Transverse colon (tissue), 4 donors: ENCODE data around the gene PCDHB9. TPM values are rescaled to one million over a fixed set of nuclear protein-coding genes. Genes with fewer than 3 reads are reported as not detected.
"Not testable (repeated sequence)": the region's sequence is repeated elsewhere in the genome, so short reads cannot be mapped to it uniquely, and the experiment has no call there.

Source experiments
- DNase-seq: peaks from one replicate; pipeline ENCODE4 v3.0.0-alpha.2; 2019
- H3K27ac ChIP-seq, 4 donors: fragments of 200-600 bp; sonication (generic); 2 replicates each; pipeline ENCODE4 v1.5.1; 2016 to 2018; ENCODE audit warnings: inconsistent platforms in 4 of 4
- H3K27me3 ChIP-seq: fragments of 200-600 bp; sonication (generic); 2 replicates; pipeline ENCODE4 v1.5.1; 2017; ENCODE audit warnings: inconsistent platforms
- H3K36me3 ChIP-seq, 4 donors: fragments of 200-600 bp; sonication (generic); 2 replicates each; pipeline ENCODE4 v1.5.1; 2017 to 2019; ENCODE audit warnings: inconsistent platforms in 4 of 4
- H3K4me1 ChIP-seq, 4 donors: fragments of 200-600 bp; sonication (generic); 2 replicates each; pipeline ENCODE4 v1.5.1; 2017 to 2020; ENCODE audit warnings: inconsistent platforms in 4 of 4
- H3K4me3 ChIP-seq, 4 donors: fragments of 200-600 bp; sonication (generic); 1 replicate in 1 of 4; 2 replicates in 3 of 4; pipeline versions ENCODE4 v1.5.1 to v1.6.1; 2017 to 2019; ENCODE audit warnings: inconsistent platforms in 4 of 4
- H3K9me3 ChIP-seq, 2 donors: fragments of 200-600 bp; sonication (generic); 2 replicates each; pipeline ENCODE4 v1.5.1; 2017 to 2019; ENCODE audit warnings: inconsistent platforms in 2 of 2
- CTCF ChIP-seq, 5 experiments: fragments of 200-600 bp in 3 of 5; fragments of 450-650 bp in 2 of 5; sonication (generic) in 3 of 5; IDR thresholded peaks; 1 replicate in 2 of 5; 2 replicates in 3 of 5; pipeline ENCODE4 v1.5.1; 2016 to 2017; ENCODE audit warnings: antibody characterized with exemption in 5 of 5, inconsistent platforms in 3 of 5, mild to moderate bottlenecking in 2 of 5, moderate library complexity in 1 of 5
- EP300 ChIP-seq: sonication (generic); formaldehyde crosslinking; IDR thresholded peaks from one replicate; pipeline ENCODE4 v1.6.1; 2017; ENCODE audit warnings: antibody characterized with exemption, low read depth
- POLR2AphosphoS5 ChIP-seq, 3 donors: sonication (generic); formaldehyde crosslinking; IDR thresholded peaks; one replicate each; pipeline ENCODE4 v1.6.1; 2016; ENCODE audit warnings: antibody characterized with exemption in 3 of 3
- WGBS, 2 donors: methylation state at CpG; one replicate each; pipeline ENCODE4 v1.1.5; 2018; ENCODE audit warnings: low coverage in 1 of 2; 5-methylcytosine and 5-hydroxymethylcytosine counted together
- in situ Hi-C, 4 donors: fragments of 200-750 bp; cut with MboI; loops; one replicate each; pipeline versions ENCODE4 v1.15.0 to v1.15.1; 2017; ENCODE audit warnings: low sequenced_read_pairs in 3 of 4, low pct_ligation_motif_present in 1 of 4, low pct_unique_long_range_greater_than_20kb in 1 of 4
- intact Hi-C: fragments of 100-400 bp; cut with DNase I; formaldehyde crosslinking; loops from one replicate; pipeline ENCODE4 v1.15.1; 2023; ENCODE audit warnings: low total_unique reads
- total RNA-seq, 4 donors: library from RNA; depleted of rRNA; stranded (reverse); fragments of >200 nt; gene quantifications; one replicate each; pipeline ENCODE4 v1.1.0, GENCODE V29; 2016

PCDHB9 gene
- total RNA-seq, 4 donors from 2014 or later = 0.40 to 1.6 (median 0.64) TPM; not detected in 1

GRCh38 chr5:141180313-141180712 lies 6.6 kb upstream of the PCDHB9 start:
- in situ Hi-C loops = no loop called here
- Histone ChIP-seq H3K4me3 (no peak overlapping the region), H3K9me3 (peaks cover 25 to 38% of the 10 kb centered on the region in 2 donors), H3K4me1 (no peaks in the 10 kb centered on the region), H3K27me3 (peaks cover 18% of the 10 kb centered on the region), H3K36me3 (no peaks in the 10 kb centered on the region), H3K27ac (no peak overlapping the region)
- TF ChIP-seq POLR2AphosphoS5 (IDR thresholded peaks at IDR 0.05) = no peak
- intact Hi-C loops = no loop called here
- 67% methylated on average over 1 of the region's 1 CpG; no CpG with 5 or more reads in 1 of the 2 donors for WGBS, 2 donors
- DNase-seq = no peak

DNA sequence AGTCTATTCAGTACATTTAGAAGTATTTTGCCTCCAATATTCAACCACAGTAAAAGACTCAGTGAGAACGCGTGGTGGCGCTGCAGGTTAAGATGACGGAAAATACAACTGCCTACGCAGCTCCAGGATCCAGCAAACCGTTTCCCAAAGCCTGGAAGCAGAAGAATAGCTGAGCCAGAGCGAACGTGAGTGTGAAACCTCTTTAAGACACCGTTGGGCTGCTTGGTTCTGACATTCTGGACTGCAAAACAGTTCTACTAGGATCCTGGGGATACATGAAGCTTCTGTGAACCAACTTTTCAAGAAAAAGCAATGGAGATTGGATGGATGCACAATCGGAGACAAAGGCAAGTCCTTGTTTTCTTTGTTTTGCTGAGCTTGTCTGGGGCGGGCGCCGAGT lies 4.7 kb upstream of the PCDHB9 start, which contains the start of gene PCDHB16:
TSS of gene PCDHB16 (plus strand) at position 140 of the 400 bp plus-strand sequence. CDS start at position 313, 173 bp downstream.
- Histone ChIP-seq H3K4me1 (no peaks in the 10 kb centered on the region), H3K27ac (no peak within 1 kb of the TSS), H3K4me3 (peak within 1 kb of the TSS in 2 of 4 donors; percentile 9 to 14), H3K36me3 (no peaks in the 10 kb centered on the region), H3K27me3 (peaks cover 9% of the 10 kb centered on the region), H3K9me3 (peaks cover 23 to 26% of the 10 kb centered on the region in 2 donors)
- in situ Hi-C loops = no loop called here
- peak in 1 of 5 experiments; percentile 4 for TF ChIP-seq CTCF (IDR thresholded peaks at IDR 0.05)
- no peak for TF ChIP-seq EP300
- 10 to 38% methylated on average over 9 to 13 of the region's 13 CpGs for WGBS, 2 donors
- intact Hi-C loops = no loop called here
- no peak for DNase-seq

- H3K36me3 ChIP-seq, in situ Hi-C loops, DNase-seq, H3K27ac ChIP-seq, H3K4me3 ChIP-seq, H3K4me1 ChIP-seq, intact Hi-C loops, H3K27me3 ChIP-seq: not testable (repeated sequence)
- WGBS, 2 donors = 70% methylated on average over 23 of the region's 69 CpGs; no CpG with 5 or more reads in 1 of the 2 donors
- peaks cover 21 to 23% of the 10 kb centered on the region in 2 donors for H3K9me3 ChIP-seq
Measured at GRCh38 chr5:141184117-141184855, 2.7 kb upstream of the PCDHB9 start.

DNA sequence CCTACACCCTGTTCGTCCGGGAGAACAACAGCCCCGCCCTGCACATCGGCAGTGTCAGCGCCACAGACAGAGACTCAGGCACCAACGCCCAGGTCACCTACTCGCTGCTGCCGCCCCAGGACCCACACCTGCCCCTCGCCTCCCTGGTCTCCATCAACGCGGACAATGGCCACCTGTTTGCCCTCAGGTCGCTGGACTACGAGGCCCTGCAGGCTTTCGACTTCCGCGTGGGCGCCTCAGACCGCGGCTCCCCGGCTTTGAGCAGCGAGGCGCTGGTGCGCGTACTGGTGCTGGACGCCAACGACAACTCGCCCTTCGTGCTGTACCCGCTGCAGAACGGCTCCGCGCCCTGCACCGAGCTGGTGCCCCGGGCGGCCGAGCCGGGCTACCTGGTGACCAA lies 1.7 kb downstream of the PCDHB9 start:
- H3K9me3 ChIP-seq = peaks cover 21 to 41% of the 10 kb centered on the region in 2 donors
- intact Hi-C loops, DNase-seq, H3K27me3 ChIP-seq, H3K27ac ChIP-seq, in situ Hi-C loops, H3K36me3 ChIP-seq, H3K4me3 ChIP-seq, H3K4me1 ChIP-seq: not testable (repeated sequence)
- 68% methylated on average over 19 of the region's 37 CpGs; no CpG with 5 or more reads in 1 of the 2 donors for WGBS, 2 donors

- H3K27ac ChIP-seq, H3K4me3 ChIP-seq, intact Hi-C loops, in situ Hi-C loops, H3K4me1 ChIP-seq, H3K36me3 ChIP-seq, DNase-seq, H3K27me3 ChIP-seq: not testable (repeated sequence)
- 70% methylated on average over 27 of the region's 35 CpGs; no CpG with 5 or more reads in 1 of the 2 donors for WGBS, 2 donors
- H3K9me3 ChIP-seq = peaks cover 21 to 41% of the 10 kb centered on the region in 2 donors
Measured at GRCh38 chr5:141189131-141189530, 2.2 kb downstream of the PCDHB9 start.

- in situ Hi-C loops (no loop called here), intact Hi-C loops (no loop called here)
- TF ChIP-seq CTCF (IDR thresholded peaks at IDR 0.05) (peak in 3 of 5 experiments; percentile 14 to 32 (median 31)), EP300 (no peak)
- no peak for DNase-seq
- Histone ChIP-seq H3K36me3 (no peaks in the 10 kb centered on the region), H3K27ac (no peak within 1 kb of the TSS), H3K27me3 (peaks cover 4% of the 10 kb centered on the region), H3K4me1 (no peaks in the 10 kb centered on the region), H3K9me3 (peaks cover 21 to 52% of the 10 kb centered on the region in 2 donors), H3K4me3 (no peak within 1 kb of the TSS)
- WGBS, 2 donors = 4 to 18% methylated on average over 5 to 9 of the region's 10 CpGs
Measured at GRCh38 chr5:141192110-141192725, 5.3 kb downstream of the PCDHB9 start, which contains the start of gene PCDHB10. TSS of gene PCDHB10 (plus strand) at chr5:141192353. CDS start at chr5:141192553, 200 bp downstream.

- intact Hi-C loops, H3K36me3 ChIP-seq, H3K4me3 ChIP-seq, H3K4me1 ChIP-seq, H3K27me3 ChIP-seq, in situ Hi-C loops, H3K27ac ChIP-seq, DNase-seq: not testable (repeated sequence)
- peaks cover 33 to 53% of the 10 kb centered on the region in 2 donors for H3K9me3 ChIP-seq
- 79% methylated on average over 16 of the region's 37 CpGs; no CpG with 5 or more reads in 1 of the 2 donors for WGBS, 2 donors
Measured at GRCh38 chr5:141194332-141194731, 7.4 kb downstream of the PCDHB9 start.
